K562 (cell line): Measurements from ENCODE around the gene DACT1. TPM values are rescaled to one million over a fixed set of nuclear protein-coding genes. Genes with fewer than 3 reads are reported as not detected.

Experiments used
- ATAC-seq: fragments of 200-7000 bp; cut with Tn5 transposase; 3 replicates; pipeline ENCODE4 v1.9.1; 2020; ENCODE audit warnings: moderate library complexity
- BruUV-seq: library from RNA; stranded (reverse); fragments of 400-500 nt; replicated peaks from 2 replicates; lab custom pipeline; 2021; lab: Mats Ljungman, UMichigan
- CTCF ChIA-PET: fragments of 300-600 bp; formaldehyde crosslinking; extraction: SDS; loops from one replicate; lab custom pipeline; 2021; ENCODE audit warnings: low intra/inter-chr PET ratio; lab: Yijun Ruan, JAX
- POLR2A ChIA-PET: fragments of 300-600, 350-650 bp; sonication (Branson Sonifier 250); formaldehyde crosslinking; extraction: SDS; loops from one replicate; lab custom pipeline; 2021; ENCODE audit warnings: antibody characterized with exemption, inconsistent platforms; lab: Yijun Ruan, JAX
- DNase-seq, 4 experiments: peaks; one replicate each; pipeline versions ENCODE4 v3.0.0 to v3.0.0-alpha.2; 2011 to 2018; ENCODE audit warnings: low spot score in 3 of 4, mixed read lengths in 3 of 4; ENCODE audit errors: extremely low read depth in 1 of 4
- FAIRE-seq: peaks from 2 replicates; lab custom pipeline; 2011; peaks lifted over from hg19 to GRCh38; lab: Jason Lieb, UNC
- H2AFZ ChIP-seq: 2 replicates; pipeline ENCODE4 v1.6.0; 2011; ENCODE audit warnings: low read depth, low read length, control low read depth, inconsistent platforms
- H3K27ac ChIP-seq: fragments of 200-600 bp; 3 replicates; pipeline ENCODE4 v1.8.0; 2011; ENCODE audit warnings: low read depth, mild to moderate bottlenecking, control low read depth, inconsistent platforms, low read length, moderate library complexity, mixed read lengths; ENCODE audit errors: extremely low read depth
- H3K27me3 ChIP-seq, 2 experiments: fragments of 300-600 bp in 1 of 2; 2 replicates in 1 of 2; 3 replicates in 1 of 2; pipeline versions ENCODE4 v1.6.0 to v1.8.0; 2011; ENCODE audit warnings: inconsistent platforms in 2 of 2, low read length in 2 of 2, mild to moderate bottlenecking in 1 of 2, mixed read lengths in 1 of 2, moderate library complexity in 1 of 2; ENCODE audit not compliant: control insufficient read depth in 2 of 2, insufficient read depth in 2 of 2
- H3K36me3 ChIP-seq: fragments of 300-600 bp; 3 replicates; pipeline ENCODE4 v1.8.0; 2011; ENCODE audit warnings: mild to moderate bottlenecking, low read length, inconsistent platforms; ENCODE audit not compliant: control insufficient read depth, insufficient read depth
- H3K4me1 ChIP-seq, 2 experiments: fragments of 200-600 bp in 1 of 2; replicated peaks in 1 of 2; 2 replicates in 1 of 2; 3 replicates in 1 of 2; pipeline versions ENCODE4 v1.5.1 to v1.8.0; 2011; ENCODE audit warnings: inconsistent platforms in 2 of 2, low read length in 2 of 2, mild to moderate bottlenecking in 1 of 2, mixed read lengths in 1 of 2, moderate library complexity in 1 of 2; ENCODE audit not compliant: control insufficient read depth in 2 of 2, insufficient read depth in 2 of 2
- H3K4me2 ChIP-seq: 2 replicates; pipeline ENCODE4 v1.6.1; 2011; ENCODE audit warnings: low read length, control low read depth, inconsistent platforms, mixed read lengths; ENCODE audit not compliant: insufficient read depth
- H3K4me3 ChIP-seq: fragments of 200-600 bp; sonication (generic), shearing (Covaris generic); 2 replicates; pipeline ENCODE4 v1.5.1; 2016; ENCODE audit warnings: control low read depth, inconsistent platforms
- H3K79me2 ChIP-seq: fragments of 200-600 bp; 3 replicates; pipeline ENCODE4 v1.8.0; 2011; ENCODE audit warnings: low read length, inconsistent platforms; ENCODE audit not compliant: control insufficient read depth, insufficient read depth
- H3K9ac ChIP-seq, 2 experiments: 2 replicates each; pipeline versions ENCODE4 v1.6.0 to v1.6.1; 2011; ENCODE audit warnings: low read depth in 2 of 2, low read length in 2 of 2, control low read depth in 1 of 2, inconsistent platforms in 1 of 2, mild to moderate bottlenecking in 1 of 2, mixed read lengths in 1 of 2; ENCODE audit not compliant: insufficient read depth in 1 of 2
- H3K9me1 ChIP-seq: one replicate; pipeline ENCODE4 v1.6.0; 2011; ENCODE audit warnings: inconsistent platforms, mild to moderate bottlenecking, low read length, moderate library complexity; ENCODE audit not compliant: control insufficient read depth, insufficient read depth
- H3K9me3 ChIP-seq: replicated peaks from 2 replicates; pipeline ENCODE4 v1.5.1; 2011; ENCODE audit warnings: low read depth, low read length, inconsistent platforms; ENCODE audit not compliant: control insufficient read depth, insufficient read depth
- H4K20me1 ChIP-seq: replicated peaks from 2 replicates; pipeline ENCODE4 v1.6.1; 2011; ENCODE audit warnings: low read length, inconsistent platforms, mixed read lengths; ENCODE audit not compliant: control insufficient read depth, insufficient read depth
- ARNT ChIP-seq, 2 experiments: fragments of 450-650 bp; IDR thresholded peaks; 2 replicates each; pipeline ENCODE4 v1.6.1; 2016; ENCODE audit warnings: mild to moderate bottlenecking in 1 of 2
- BRD4 ChIP-seq: fragments of 200-600 bp; sonication (generic); IDR thresholded peaks from 2 replicates; pipeline ENCODE4 v1.6.1; 2017; ENCODE audit warnings: inconsistent platforms
- HDAC8 ChIP-seq: fragments of 450-650 bp; IDR thresholded peaks from 2 replicates; pipeline ENCODE4 v1.6.1; 2016; ENCODE audit warnings: mild to moderate bottlenecking, missing genetic modification characterization, moderate library complexity, missing compliant biosample characterization
- HDGF ChIP-seq: fragments of 450-650 bp; IDR thresholded peaks from 2 replicates; pipeline ENCODE4 v1.6.1; 2016
- HOXB6 ChIP-seq: fragments of 250-450 bp; sonication (Bioruptor Pico); IDR thresholded peaks from 2 replicates; pipeline ENCODE4 v1.5.1; 2022; ENCODE audit warnings: mild to moderate bottlenecking, borderline replicate concordance
- MTF1 ChIP-seq: fragments of 250-450 bp; sonication (Bioruptor Pico); IDR thresholded peaks from 2 replicates; pipeline ENCODE4 v1.9.0; 2021; ENCODE audit warnings: moderate library complexity, mild to moderate bottlenecking, inconsistent platforms, borderline replicate concordance
- NCOA1 ChIP-seq: fragments of 450-650 bp; IDR thresholded peaks from 2 replicates; pipeline ENCODE4 v1.6.1; 2016; ENCODE audit warnings: low read depth
- SAP30 ChIP-seq: fragments of 200-600 bp; sonication (generic); IDR thresholded peaks from 2 replicates; pipeline ENCODE4 v1.6.1; 2012; ENCODE audit warnings: borderline replicate concordance, low read depth, mild to moderate bottlenecking, moderate library complexity, low read length, control low read depth, inconsistent platforms; ENCODE audit not compliant: insufficient read depth, poor library complexity, severe bottlenecking
- SIRT6 ChIP-seq: IDR thresholded peaks from one replicate; pipeline ENCODE4 v1.6.1; 2012; ENCODE audit warnings: low read depth, mild to moderate bottlenecking, control low read depth, inconsistent platforms, low read length, moderate library complexity
- TAF9B ChIP-seq: fragments of 450-650 bp; IDR thresholded peaks from 2 replicates; pipeline ENCODE4 v1.6.1; 2018; ENCODE audit warnings: mild to moderate bottlenecking; ENCODE audit not compliant: partially characterized antibody
- TSC22D4 ChIP-seq: fragments of 450-650 bp; IDR thresholded peaks from 2 replicates; pipeline ENCODE4 v1.6.1; 2016; ENCODE audit warnings: missing genetic modification characterization, missing biosample characterization, control low read depth
- ZFP30 ChIP-seq: fragments of 250-450 bp; sonication (Bioruptor Pico); IDR thresholded peaks from 2 replicates; pipeline ENCODE4 v1.8.0; 2022; ENCODE audit warnings: moderate library complexity, mild to moderate bottlenecking, inconsistent platforms, borderline replicate concordance
- ZNF445 ChIP-seq: fragments of 250-450 bp; sonication (Bioruptor Pico); IDR thresholded peaks from 2 replicates; pipeline ENCODE4 v1.4.0; 2020; ENCODE audit warnings: low read depth, mild to moderate bottlenecking, moderate library complexity
- ZNF778 ChIP-seq: fragments of 450-650 bp; formaldehyde crosslinking; IDR thresholded peaks from 2 replicates; pipeline ENCODE4 v1.4.0; 2020; ENCODE audit warnings: mild to moderate bottlenecking, moderate library complexity
- WGBS: fragments of 100-300 bp; shearing (Covaris generic); methylation state at CpG from one replicate; pipeline ENCODE4 v1.1.6; 2016; ENCODE audit warnings: low coverage, mixed read lengths; ENCODE audit not compliant: insufficient coverage; ENCODE audit errors: missing lambda C conversion rate; 5-methylcytosine and 5-hydroxymethylcytosine counted together
- in situ Hi-C: fragments of 300-500 bp; cut with MboI; formaldehyde crosslinking; loops from 4 replicates; pipeline ENCODE4 v1.15.0; 2018; ENCODE audit warnings: inconsistent platforms, mixed read lengths
- intact Hi-C: fragments of 100-400 bp; cut with micrococcal nuclease; formaldehyde crosslinking; loops from 2 replicates; pipeline ENCODE4 v1.14.2; 2022
- polyA plus RNA-seq, 8 experiments: library from polyadenylated mRNA; depleted of rRNA in 4 of 8; stranded (reverse) in 5 of 8; unstranded in 3 of 8; fragments of >200 nt; fragmentation: Nextera tagmentation in 2 of 8; fragmentation: Illumina TruSeq in 1 of 8; extraction: Ambion mirVana in 2 of 8; extraction: Trizol in 1 of 8; gene quantifications; 2 replicates each; pipeline versions ENCODE4 v1.2.1 to v1.2.3, GENCODE V29; 2011 to 2014; ENCODE audit warnings: inconsistent platforms in 1 of 8, missing spikeins in 1 of 8
- total RNA-seq, 7 experiments: library from RNA; depleted of rRNA in 6 of 7; stranded (reverse); fragments of >200 nt in 6 of 7; fragmentation: Illumina TruSeq in 2 of 7; extraction: Trizol in 2 of 7; gene quantifications; 2 replicates each; pipeline versions ENCODE4 v1.2.1 to v1.2.3, GENCODE V29; 2011 to 2021; ENCODE audit warnings: low replicate concordance in 1 of 7
- TF ChIP-seq, protein P1 (sequence below): fragments of 450-650 bp; IDR thresholded peaks from 2 replicates; pipeline ENCODE4 v1.7.0; 2016; ENCODE audit warnings: borderline replicate concordance

DACT1 gene
- total and polyA plus RNA-seq, 9 of the 15 experiments (the other 6 are each of a cell fraction or from before 2014, with no cell fraction given): 0.07 to 0.30 (median 0.13) TPM

GRCh38 chr14:58607952-58608317, 29.8 kb upstream of the DACT1 start:
- no peak overlapping the region for H3K27ac ChIP-seq
- no peak for FAIRE-seq
- no peaks in the 10 kb centered on the region for H3K9me1 ChIP-seq
- no peaks in the 10 kb centered on the region for H3K4me1 ChIP-seq
- H3K36me3 ChIP-seq: no peaks in the 10 kb centered on the region
- H4K20me1 ChIP-seq: no peaks in the 10 kb centered on the region
- H3K4me2 ChIP-seq: no peak overlapping the region
- BruUV-seq: no TSS peak
- intact Hi-C loops (no loop called here), in situ Hi-C loops (no loop called here)
- ChIA-PET CTCF (no interaction called here), POLR2A (interaction anchor here (0.6 kb wide), 1 partner anchor 836 kb away, joined by 3 read pairs; no protein-coding TSS in a partner anchor)
- H2AFZ ChIP-seq: no peak overlapping the region
- TF ChIP-seq SAP30 (no peak), MTF1 (CRISPR knock-in tag) (no peak), TAF9B (no peak), SIRT6 (no peak)
- no peak for DNase-seq
- WGBS: 0% methylated on average over 3 of the region's 3 CpGs
- no peak for ATAC-seq
- H3K9ac ChIP-seq: no peak overlapping the region
- no peaks in the 10 kb centered on the region for H3K79me2 ChIP-seq
- peaks cover 0 to 3% of the 10 kb centered on the region in 2 experiments; a peak in 1 of 5 replicates for H3K27me3 ChIP-seq
- H3K9me3 ChIP-seq: no peaks in the 10 kb centered on the region
- no peak overlapping the region for H3K4me3 ChIP-seq

DNA sequence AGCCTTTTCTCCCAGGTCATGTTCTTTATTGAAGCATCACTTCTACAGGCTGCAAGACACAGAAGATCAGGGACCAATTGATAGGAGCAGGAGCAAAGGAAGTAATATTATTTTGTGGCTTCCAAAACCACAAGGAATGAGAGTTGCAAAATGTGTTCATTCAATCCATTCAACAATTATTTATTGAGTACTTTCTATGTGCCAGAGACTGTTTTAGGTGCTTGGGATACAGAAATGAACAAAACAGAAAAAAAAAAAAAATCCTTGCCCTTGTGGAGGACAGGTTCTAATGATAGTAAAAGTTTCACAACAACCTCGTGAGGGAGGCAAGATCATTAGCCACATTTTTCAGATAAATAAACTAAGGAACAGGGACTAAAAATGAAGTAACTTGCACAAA, 20.1 kb upstream of the DACT1 start:
- intact Hi-C loops: no loop called here
- POLR2A ChIA-PET: no interaction called here
- in situ Hi-C loops: no loop called here
- Histone ChIP-seq H3K27me3 (peaks cover 2 to 4% of the 10 kb centered on the region in 2 experiments; a peak in 2 of 5 replicates), H3K9ac (no peak overlapping the region), H3K27ac (no peak overlapping the region), H3K79me2 (no peaks in the 10 kb centered on the region), H3K9me3 (no peaks in the 10 kb centered on the region), H2AFZ (no peak overlapping the region), H3K36me3 (no peaks in the 10 kb centered on the region), H3K9me1 (no peaks in the 10 kb centered on the region), H3K4me1 (no peaks in the 10 kb centered on the region), H3K4me3 (no peak overlapping the region), H3K4me2 (no peak overlapping the region), H4K20me1 (no peaks in the 10 kb centered on the region)
- 0% methylated on average over 1 of the region's 1 CpG for WGBS
- ATAC-seq (no peak), DNase-seq (no peak), FAIRE-seq (no peak)
- no TSS peak for BruUV-seq
- CTCF ChIA-PET: no interaction called here
- no peak for TF ChIP-seq BRD4
- no peak for TF ChIP-seq HDAC8 (tag)
- TF ChIP-seq HOXB6: no peak
- no peak for TF ChIP-seq ZNF778 (CRISPR knock-in tag)
- TF ChIP-seq ARNT (IDR thresholded peaks at IDR 0.05): no peak
- TF ChIP-seq ZNF445: no peak
- TF ChIP-seq, protein P1, sequence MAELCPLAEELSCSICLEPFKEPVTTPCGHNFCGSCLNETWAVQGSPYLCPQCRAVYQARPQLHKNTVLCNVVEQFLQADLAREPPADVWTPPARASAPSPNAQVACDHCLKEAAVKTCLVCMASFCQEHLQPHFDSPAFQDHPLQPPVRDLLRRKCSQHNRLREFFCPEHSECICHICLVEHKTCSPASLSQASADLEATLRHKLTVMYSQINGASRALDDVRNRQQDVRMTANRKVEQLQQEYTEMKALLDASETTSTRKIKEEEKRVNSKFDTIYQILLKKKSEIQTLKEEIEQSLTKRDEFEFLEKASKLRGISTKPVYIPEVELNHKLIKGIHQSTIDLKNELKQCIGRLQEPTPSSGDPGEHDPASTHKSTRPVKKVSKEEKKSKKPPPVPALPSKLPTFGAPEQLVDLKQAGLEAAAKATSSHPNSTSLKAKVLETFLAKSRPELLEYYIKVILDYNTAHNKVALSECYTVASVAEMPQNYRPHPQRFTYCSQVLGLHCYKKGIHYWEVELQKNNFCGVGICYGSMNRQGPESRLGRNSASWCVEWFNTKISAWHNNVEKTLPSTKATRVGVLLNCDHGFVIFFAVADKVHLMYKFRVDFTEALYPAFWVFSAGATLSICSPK: no peak
- TF ChIP-seq HDGF: no peak
- no peak for TF ChIP-seq ZFP30
- no peak for TF ChIP-seq TSC22D4 (tag)
- no peak for TF ChIP-seq NCOA1
